Measurements from ENCODE around the gene E4F1. TPM values are rescaled to one million over a fixed set of nuclear protein-coding genes. Genes with fewer than 3 reads are reported as not detected.

Gene E4F1
- total RNA-seq, 1 donor from 2014 or later, result 21.0 TPM

GRCh38 chr16:2267913-2268666 lies 44.7 kb downstream of the E4F1 start, which contains the start of gene RNPS1:
Gene RNPS1 (minus strand): TSS chr16:2268126. CDS start chr16:2264643, 3,483 bp downstream.
- peaks cover 36% of the 10 kb centered on the region for H3K4me1 ChIP-seq
- DNase-seq, result peak; percentile 98
- peak within 1 kb of the TSS; percentile 98 for H3K27ac ChIP-seq
- peaks cover 19% of the 10 kb centered on the region for H3K36me3 ChIP-seq
- H3K4me3 ChIP-seq, result peak within 1 kb of the TSS; percentile 99
- H3K27me3 ChIP-seq (ENCODE audit: low read depth), result no peaks in the 10 kb centered on the region
- no peak for TF ChIP-seq CTCF (IDR thresholded peaks at IDR 0.05)
- intact Hi-C loops (cut with DNase I), result no loop called here
- peak; percentile 89 to 95 for ATAC-seq
- no peaks in the 10 kb centered on the region for H3K9me3 ChIP-seq

GRCh38 chr16:2270070-2270462 lies 46.7 kb downstream of the E4F1 start:
- intact Hi-C loops (cut with DNase I), result no loop called here
- H3K9me3 ChIP-seq, result no peaks in the 10 kb centered on the region
- peaks cover 5% of the 10 kb centered on the region for H3K36me3 ChIP-seq
- H3K27me3 ChIP-seq (ENCODE audit: low read depth), result no peaks in the 10 kb centered on the region
- peaks cover 32% of the 10 kb centered on the region for H3K4me1 ChIP-seq
- ATAC-seq (no peak), DNase-seq (no peak)
- H3K27ac ChIP-seq, result no peak overlapping the region
- H3K4me3 ChIP-seq, result no peak overlapping the region
- no peak for TF ChIP-seq CTCF (IDR thresholded peaks at IDR 0.05)

- H3K36me3 ChIP-seq, result peaks cover 5% of the 10 kb centered on the region
- H3K27me3 ChIP-seq (ENCODE audit: low read depth), result no peaks in the 10 kb centered on the region
- no peak for TF ChIP-seq CTCF (IDR thresholded peaks at IDR 0.05)
- H3K4me1 ChIP-seq, result peaks cover 24% of the 10 kb centered on the region
- DNase-seq (no peak), ATAC-seq (peak in 1 of 2 donors; percentile 0)
- H3K4me3 ChIP-seq, result no peak overlapping the region
- no peaks in the 10 kb centered on the region for H3K9me3 ChIP-seq
- intact Hi-C loops (cut with DNase I), result no loop called here
- H3K27ac ChIP-seq, result no peak overlapping the region
These were observed 47.4 kb downstream of the E4F1 start for GRCh38 chr16:2270588-2271470.

GRCh38 chr16:2271848-2272461 lies 48.6 kb downstream of the E4F1 start:
- Histone ChIP-seq H3K27me3 (ENCODE audit: low read depth) (no peaks in the 10 kb centered on the region), H3K9me3 (no peaks in the 10 kb centered on the region), H3K4me1 (peaks cover 14% of the 10 kb centered on the region), H3K36me3 (peaks cover 14% of the 10 kb centered on the region), H3K27ac (no peak overlapping the region), H3K4me3 (no peak overlapping the region)
- intact Hi-C loops (cut with DNase I), result no loop called here
- no peak for TF ChIP-seq CTCF (IDR thresholded peaks at IDR 0.05)
- no peak for ATAC-seq
- DNase-seq, result no peak

- peak; percentile 0 for ATAC-seq
- Histone ChIP-seq H3K4me1 (peaks cover 13% of the 10 kb centered on the region), H3K36me3 (peaks cover 29% of the 10 kb centered on the region), H3K4me3 (no peak overlapping the region), H3K27ac (no peak overlapping the region), H3K9me3 (no peaks in the 10 kb centered on the region), H3K27me3 (ENCODE audit: low read depth) (no peaks in the 10 kb centered on the region)
- TF ChIP-seq CTCF (IDR thresholded peaks at IDR 0.05), result no peak
- intact Hi-C loops (cut with DNase I), result no loop called here
- no peak for DNase-seq
These were observed 50.1 kb downstream of the E4F1 start for GRCh38 chr16:2273484-2273883.

All from lower lobe of right lung (tissue), 2 donors.